Measurements from ENCODE around the gene OPRD1.

The OPRD1 gene

GRCh38 chr1:28889357-28889756, 77.4 kb downstream of the OPRD1 start:
- Histone ChIP-seq H3K4me1 (ENCODE audit: control insufficient read depth in 1 of 2, insufficient read depth in 2 of 2, low read length in 2 of 2) (peaks cover 23 to 28% of the 10 kb centered on the region in 2 donors), H3K27me3 (ENCODE audit: control insufficient read depth in 1 of 2, insufficient read depth in 2 of 2, low read length in 2 of 2) (no peaks in the 10 kb centered on the region)

GRCh38 chr1:28890435-28890834, 78.5 kb downstream of the OPRD1 start:
- Histone ChIP-seq H3K9ac (ENCODE audit: low read depth in 1 of 2, low read length in 2 of 2) (no peak overlapping the region), H3K4me1 (ENCODE audit: control insufficient read depth in 1 of 2, insufficient read depth in 2 of 2, low read length in 2 of 2) (peaks cover 14 to 20% of the 10 kb centered on the region in 2 donors), H3K27me3 (ENCODE audit: control insufficient read depth in 1 of 2, insufficient read depth in 2 of 2, low read length in 2 of 2) (no peaks in the 10 kb centered on the region), H3K4me3 (ENCODE audit: low read depth in 1 of 2, low read length in 2 of 2) (no peak overlapping the region), H3K9me3 (ENCODE audit: control insufficient read depth in 1 of 2, low read length in 2 of 2) (no peaks in the 10 kb centered on the region), H3K36me3 (ENCODE audit: control insufficient read depth in 1 of 2, insufficient read depth in 2 of 2, low read length in 2 of 2) (peaks cover 0 to 7% of the 10 kb centered on the region in 2 donors), H3K27ac (ENCODE audit: low read depth, low read length) (no peak overlapping the region)

More at GRCh38 chr1:28889357-28889756, 77.4 kb downstream of the OPRD1 start:
- Histone ChIP-seq H3K36me3 (ENCODE audit: control insufficient read depth in 1 of 2, insufficient read depth in 2 of 2, low read length in 2 of 2) (peaks cover 0 to 4% of the 10 kb centered on the region in 2 donors), H3K9me3 (ENCODE audit: control insufficient read depth in 1 of 2, low read length in 2 of 2) (no peaks in the 10 kb centered on the region), H3K4me3 (ENCODE audit: low read depth in 1 of 2, low read length in 2 of 2) (no peak overlapping the region), H3K9ac (ENCODE audit: low read depth in 1 of 2, low read length in 2 of 2) (no peak overlapping the region), H3K27ac (ENCODE audit: low read depth, low read length) (no peak overlapping the region)

- peaks cover 11 to 16% of the 10 kb centered on the region in 2 donors for H3K4me1 ChIP-seq (ENCODE audit: control insufficient read depth in 1 of 2, insufficient read depth in 2 of 2, low read length in 2 of 2)
- peaks cover 0 to 7% of the 10 kb centered on the region in 2 donors for H3K36me3 ChIP-seq (ENCODE audit: control insufficient read depth in 1 of 2, insufficient read depth in 2 of 2, low read length in 2 of 2)
- no peak overlapping the region for H3K9ac ChIP-seq (ENCODE audit: low read depth in 1 of 2, low read length in 2 of 2)
- H3K27me3 ChIP-seq (ENCODE audit: control insufficient read depth in 1 of 2, insufficient read depth in 2 of 2, low read length in 2 of 2): no peaks in the 10 kb centered on the region
- no peak overlapping the region for H3K4me3 ChIP-seq (ENCODE audit: low read depth in 1 of 2, low read length in 2 of 2)
- H3K9me3 ChIP-seq (ENCODE audit: control insufficient read depth in 1 of 2, low read length in 2 of 2): no peaks in the 10 kb centered on the region
- H3K27ac ChIP-seq (ENCODE audit: low read depth, low read length): no peak overlapping the region
Measured at GRCh38 chr1:28890836-28891235, 78.9 kb downstream of the OPRD1 start.

GRCh38 chr1:28891256-28891655, 79.3 kb downstream of the OPRD1 start:
- H3K9ac ChIP-seq (ENCODE audit: low read depth in 1 of 2, low read length in 2 of 2): no peak overlapping the region
- peaks cover 8 to 12% of the 10 kb centered on the region in 2 donors for H3K4me1 ChIP-seq (ENCODE audit: control insufficient read depth in 1 of 2, insufficient read depth in 2 of 2, low read length in 2 of 2)
- no peak overlapping the region for H3K27ac ChIP-seq (ENCODE audit: low read depth, low read length)
- no peaks in the 10 kb centered on the region for H3K27me3 ChIP-seq (ENCODE audit: control insufficient read depth in 1 of 2, insufficient read depth in 2 of 2, low read length in 2 of 2)
- H3K9me3 ChIP-seq (ENCODE audit: control insufficient read depth in 1 of 2, low read length in 2 of 2): no peaks in the 10 kb centered on the region
- no peak overlapping the region for H3K4me3 ChIP-seq (ENCODE audit: low read depth in 1 of 2, low read length in 2 of 2)
- peaks cover 0 to 7% of the 10 kb centered on the region in 2 donors for H3K36me3 ChIP-seq (ENCODE audit: control insufficient read depth in 1 of 2, insufficient read depth in 2 of 2, low read length in 2 of 2)

GRCh38 chr1:28893403-28894102, 81.6 kb downstream of the OPRD1 start:
- Histone ChIP-seq H3K4me1 (ENCODE audit: control insufficient read depth in 1 of 2, insufficient read depth in 2 of 2, low read length in 2 of 2) (peaks cover 4 to 5% of the 10 kb centered on the region in 2 donors), H3K9me3 (ENCODE audit: control insufficient read depth in 1 of 2, low read length in 2 of 2) (no peaks in the 10 kb centered on the region), H3K36me3 (ENCODE audit: control insufficient read depth in 1 of 2, insufficient read depth in 2 of 2, low read length in 2 of 2) (peaks cover 0 to 7% of the 10 kb centered on the region in 2 donors), H3K27ac (ENCODE audit: low read depth, low read length) (no peak overlapping the region), H3K9ac (ENCODE audit: low read depth in 1 of 2, low read length in 2 of 2) (no peak overlapping the region), H3K27me3 (ENCODE audit: control insufficient read depth in 1 of 2, insufficient read depth in 2 of 2, low read length in 2 of 2) (no peaks in the 10 kb centered on the region), H3K4me3 (ENCODE audit: low read depth in 1 of 2, low read length in 2 of 2) (no peak overlapping the region)

- Histone ChIP-seq H3K27me3 (ENCODE audit: control insufficient read depth in 1 of 2, insufficient read depth in 2 of 2, low read length in 2 of 2) (no peaks in the 10 kb centered on the region), H3K9me3 (ENCODE audit: control insufficient read depth in 1 of 2, low read length in 2 of 2) (no peaks in the 10 kb centered on the region), H3K4me1 (ENCODE audit: control insufficient read depth in 1 of 2, insufficient read depth in 2 of 2, low read length in 2 of 2) (peaks cover 8 to 10% of the 10 kb centered on the region in 2 donors), H3K27ac (ENCODE audit: low read depth, low read length) (no peak overlapping the region), H3K4me3 (ENCODE audit: low read depth in 1 of 2, low read length in 2 of 2) (no peak overlapping the region), H3K36me3 (ENCODE audit: control insufficient read depth in 1 of 2, insufficient read depth in 2 of 2, low read length in 2 of 2) (peaks cover 0 to 7% of the 10 kb centered on the region in 2 donors), H3K9ac (ENCODE audit: low read depth in 1 of 2, low read length in 2 of 2) (no peak overlapping the region)
Measured at GRCh38 chr1:28894785-28895184, 82.8 kb downstream of the OPRD1 start.

GRCh38 chr1:28895896-28896608, 84.1 kb downstream of the OPRD1 start:
- H3K27ac ChIP-seq (ENCODE audit: low read depth, low read length): no peak overlapping the region
- no peaks in the 10 kb centered on the region for H3K27me3 ChIP-seq (ENCODE audit: control insufficient read depth in 1 of 2, insufficient read depth in 2 of 2, low read length in 2 of 2)
- no peaks in the 10 kb centered on the region for H3K9me3 ChIP-seq (ENCODE audit: control insufficient read depth in 1 of 2, low read length in 2 of 2)
- H3K4me3 ChIP-seq (ENCODE audit: low read depth in 1 of 2, low read length in 2 of 2): no peak overlapping the region
- H3K9ac ChIP-seq (ENCODE audit: low read depth in 1 of 2, low read length in 2 of 2): no peak overlapping the region
- H3K4me1 ChIP-seq (ENCODE audit: control insufficient read depth in 1 of 2, insufficient read depth in 2 of 2, low read length in 2 of 2): peaks cover 8 to 10% of the 10 kb centered on the region in 2 donors
- H3K36me3 ChIP-seq (ENCODE audit: control insufficient read depth in 1 of 2, insufficient read depth in 2 of 2, low read length in 2 of 2): peaks cover 0 to 7% of the 10 kb centered on the region in 2 donors

- Histone ChIP-seq H3K27me3 (ENCODE audit: control insufficient read depth in 1 of 2, insufficient read depth in 2 of 2, low read length in 2 of 2) (no peaks in the 10 kb centered on the region), H3K9ac (ENCODE audit: low read depth in 1 of 2, low read length in 2 of 2) (no peak overlapping the region), H3K9me3 (ENCODE audit: control insufficient read depth in 1 of 2, low read length in 2 of 2) (no peaks in the 10 kb centered on the region), H3K4me1 (ENCODE audit: control insufficient read depth in 1 of 2, insufficient read depth in 2 of 2, low read length in 2 of 2) (peaks cover 8 to 10% of the 10 kb centered on the region in 2 donors), H3K27ac (ENCODE audit: low read depth, low read length) (no peak overlapping the region), H3K36me3 (ENCODE audit: control insufficient read depth in 1 of 2, insufficient read depth in 2 of 2, low read length in 2 of 2) (peaks cover 0 to 7% of the 10 kb centered on the region in 2 donors), H3K4me3 (ENCODE audit: low read depth in 1 of 2, low read length in 2 of 2) (no peak overlapping the region)
Measured at GRCh38 chr1:28896609-28896986, 84.6 kb downstream of the OPRD1 start.

- Histone ChIP-seq H3K27me3 (ENCODE audit: control insufficient read depth in 1 of 2, insufficient read depth in 2 of 2, low read length in 2 of 2) (no peaks in the 10 kb centered on the region), H3K4me3 (ENCODE audit: low read depth in 1 of 2, low read length in 2 of 2) (no peak overlapping the region), H3K27ac (ENCODE audit: low read depth, low read length) (no peak overlapping the region), H3K9me3 (ENCODE audit: control insufficient read depth in 1 of 2, low read length in 2 of 2) (no peaks in the 10 kb centered on the region), H3K9ac (ENCODE audit: low read depth in 1 of 2, low read length in 2 of 2) (no peak overlapping the region), H3K4me1 (ENCODE audit: control insufficient read depth in 1 of 2, insufficient read depth in 2 of 2, low read length in 2 of 2) (peaks cover 8 to 10% of the 10 kb centered on the region in 2 donors), H3K36me3 (ENCODE audit: control insufficient read depth in 1 of 2, insufficient read depth in 2 of 2, low read length in 2 of 2) (peaks cover 0 to 7% of the 10 kb centered on the region in 2 donors)
Measured at GRCh38 chr1:28897789-28898188, 85.8 kb downstream of the OPRD1 start.

- no peaks in the 10 kb centered on the region for H3K27me3 ChIP-seq (ENCODE audit: control insufficient read depth in 1 of 2, insufficient read depth in 2 of 2, low read length in 2 of 2)
- H3K4me3 ChIP-seq (ENCODE audit: low read depth in 1 of 2, low read length in 2 of 2): no peak overlapping the region
- no peak overlapping the region for H3K27ac ChIP-seq (ENCODE audit: low read depth, low read length)
- peaks cover 8 to 10% of the 10 kb centered on the region in 2 donors for H3K4me1 ChIP-seq (ENCODE audit: control insufficient read depth in 1 of 2, insufficient read depth in 2 of 2, low read length in 2 of 2)
- peaks cover 0 to 7% of the 10 kb centered on the region in 2 donors for H3K36me3 ChIP-seq (ENCODE audit: control insufficient read depth in 1 of 2, insufficient read depth in 2 of 2, low read length in 2 of 2)
- H3K9ac ChIP-seq (ENCODE audit: low read depth in 1 of 2, low read length in 2 of 2): no peak overlapping the region
- H3K9me3 ChIP-seq (ENCODE audit: control insufficient read depth in 1 of 2, low read length in 2 of 2): no peaks in the 10 kb centered on the region
Measured at GRCh38 chr1:28898405-28898881, 86.5 kb downstream of the OPRD1 start.

Data from duodenal mucosa (tissue), 2 donors.